Kidney (tissue), 14 donors: ENCODE measurements around the gene CDH2. TPM values are rescaled to one million over a fixed set of nuclear protein-coding genes. Genes with fewer than 3 reads are reported as not detected.

Experiments used
- DNase-seq, 5 donors: peaks; one replicate each; pipeline ENCODE4 v3.0.0-alpha.2; 2013 to 2020
- FAIRE-seq: peaks from 2 replicates; lab custom pipeline; 2012; peaks lifted over from hg19 to GRCh38; lab: Jason Lieb, UNC
- H3K27ac ChIP-seq, 2 donors: one replicate each; pipeline ENCODE4 v1.7.0; 2013; ENCODE audit warnings: low read depth in 2 of 2, low read length in 2 of 2, inconsistent platforms in 1 of 2
- H3K27me3 ChIP-seq: one replicate; pipeline ENCODE4 v1.7.1; 2013; ENCODE audit warnings: low read length, inconsistent platforms; ENCODE audit not compliant: control insufficient read depth, insufficient read depth
- H3K36me3 ChIP-seq, 3 donors: one replicate each; pipeline versions ENCODE4 v1.7.0 to v1.7.1; 2013; ENCODE audit warnings: low read length in 3 of 3, control low read depth in 1 of 3, inconsistent platforms in 1 of 3; ENCODE audit not compliant: insufficient read depth in 3 of 3, control insufficient read depth in 2 of 3
- H3K4me1 ChIP-seq, 3 donors: one replicate each; pipeline versions ENCODE4 v1.7.0 to v1.7.1; 2013; ENCODE audit warnings: low read length in 3 of 3, inconsistent platforms in 1 of 3, low read depth in 1 of 3; ENCODE audit not compliant: control insufficient read depth in 2 of 3, insufficient read depth in 2 of 3
- H3K4me3 ChIP-seq, 3 donors: one replicate each; pipeline versions ENCODE4 v1.7.0 to v1.8.1; 2013; ENCODE audit warnings: low read length in 3 of 3, control low read depth in 1 of 3, inconsistent platforms in 1 of 3
- H3K9ac ChIP-seq, 3 donors: one replicate each; pipeline versions ENCODE4 v1.7.0 to v1.7.1; 2013; ENCODE audit warnings: low read length in 3 of 3, control low read depth in 1 of 3, inconsistent platforms in 1 of 3
- H3K9me3 ChIP-seq, 3 donors: one replicate each; pipeline versions ENCODE4 v1.7.0 to v1.7.1; 2013; ENCODE audit warnings: low read length in 3 of 3, control low read depth in 1 of 3, inconsistent platforms in 1 of 3; ENCODE audit not compliant: control insufficient read depth in 2 of 3, insufficient read depth in 1 of 3
- CTCF ChIP-seq: IDR thresholded peaks from 3 replicates; pipeline ENCODE4 v1.5.1; 2012; ENCODE audit warnings: mild to moderate bottlenecking, moderate library complexity, borderline replicate concordance; ENCODE audit not compliant: insufficient read depth; ENCODE audit errors: extremely low read depth
- intact Hi-C: fragments of 100-400 bp; cut with DNase I; formaldehyde crosslinking; loops from one replicate; pipeline ENCODE4 v1.11.1; 2022
- polyA plus RNA-seq: library from polyadenylated mRNA; stranded (reverse); fragments of 350-450 nt; fragmentation: Illumina TruSeq; extraction: RNeasy Lipid Tissue Mini Kit (QIAGEN cat#74804); gene quantifications from one replicate; pipeline ENCODE4 v1.2.3, GENCODE V29; 2014; ENCODE audit warnings: low read depth, low replicate concordance; ENCODE audit not compliant: insufficient read depth
- total RNA-seq: library from RNA; stranded (reverse); fragmentation: NEBNext Ultra II Directional; extraction: Animal tissue kit (Norgen Biotek cat#: 25700); gene quantifications from one replicate; pipeline ENCODE4 v1.2.1, GENCODE V29; 2021
- donor health status: control.
- donor health status: control.
- donor health status: control.
- donor health status: control.
- donor health status: control.
- donor health status: DM: yes; HTN: yes; CAD: no.
- donor health status: Normal renal cell carcinoma (clear cell type).

CDH2 gene
- total and polyA plus RNA-seq, 2 donors from 2014 or later: 6.3 to 29.6 TPM

GRCh38 chr18:28115149-28115550, 61.8 kb downstream of the CDH2 start:
- FAIRE-seq: no peak
- no peak overlapping the region for H3K27ac ChIP-seq
- H3K36me3 ChIP-seq: no peaks in the 10 kb centered on the region
- no peak for TF ChIP-seq CTCF
- no peaks in the 10 kb centered on the region for H3K4me1 ChIP-seq
- no peak overlapping the region for H3K9ac ChIP-seq
- H3K27me3 ChIP-seq: no peaks in the 10 kb centered on the region
- no peak overlapping the region for H3K4me3 ChIP-seq
- no peaks in the 10 kb centered on the region for H3K9me3 ChIP-seq
- intact Hi-C loops: no loop called here
- DNase-seq: no peak

GRCh38 chr18:28114472-28114871, 62.5 kb downstream of the CDH2 start:
- H3K36me3 ChIP-seq: no peaks in the 10 kb centered on the region
- intact Hi-C loops: no loop called here
- no peak overlapping the region for H3K9ac ChIP-seq
- H3K9me3 ChIP-seq: no peaks in the 10 kb centered on the region
- no peak for FAIRE-seq
- H3K4me1 ChIP-seq: no peaks in the 10 kb centered on the region
- DNase-seq: no peak
- no peak overlapping the region for H3K27ac ChIP-seq
- H3K27me3 ChIP-seq: no peaks in the 10 kb centered on the region
- H3K4me3 ChIP-seq: no peak overlapping the region
- no peak for TF ChIP-seq CTCF

GRCh38 chr18:28113271-28114029, 63.5 kb downstream of the CDH2 start:
- Histone ChIP-seq H3K9me3 (no peaks in the 10 kb centered on the region), H3K9ac (no peak overlapping the region), H3K27me3 (no peaks in the 10 kb centered on the region), H3K36me3 (no peaks in the 10 kb centered on the region), H3K27ac (no peak overlapping the region), H3K4me3 (no peak overlapping the region), H3K4me1 (no peaks in the 10 kb centered on the region)
- intact Hi-C loops: no loop called here
- no peak for DNase-seq
- TF ChIP-seq CTCF: no peak
- FAIRE-seq: no peak
